ENCODE measurements around the gene SRCIN1. TPM values are rescaled to one million over a fixed set of nuclear protein-coding genes. Genes with fewer than 3 reads are reported as not detected.
"Not testable (repeated sequence)": the region's sequence is repeated elsewhere in the genome, so short reads cannot be mapped to it uniquely, and the experiment has no call there.

Gene SRCIN1
- total and polyA plus RNA-seq, 3 experiments from 2014 or later: 0.04 to 0.50 TPM; not detected in 1

- H3K4me3 Mint-ChIP-seq; H3K9me3 ChIP-seq (ENCODE audit: low read length); H3K4me3 ChIP-seq (ENCODE audit: low read length); H3K36me3 Mint-ChIP-seq; H3K27ac Mint-ChIP-seq; H3K9me3 Mint-ChIP-seq; H3K27me3 ChIP-seq (ENCODE audit: insufficient read depth, low read length, poor library complexity, severe bottlenecking); H3K4me1 ChIP-seq (ENCODE audit: insufficient read depth, low read length); H3K27ac ChIP-seq (ENCODE audit: low read depth, low read length); H3K36me3 ChIP-seq (ENCODE audit: insufficient read depth, low read length); DNase-seq; CTCF ChIA-PET; H3K4me1 Mint-ChIP-seq: not testable (repeated sequence)
- peaks cover 10 to 56% of the 10 kb centered on the region in 2 donors for H3K27me3 Mint-ChIP-seq
- POLR2A ChIA-PET: interaction anchor here (0.7 kb wide), 1 partner anchor 8 kb away, joined by 3 read pairs; no protein-coding TSS in a partner anchor
These were observed 74.0 kb downstream of the SRCIN1 start for GRCh38 chr17:38531761-38532160.

DNA sequence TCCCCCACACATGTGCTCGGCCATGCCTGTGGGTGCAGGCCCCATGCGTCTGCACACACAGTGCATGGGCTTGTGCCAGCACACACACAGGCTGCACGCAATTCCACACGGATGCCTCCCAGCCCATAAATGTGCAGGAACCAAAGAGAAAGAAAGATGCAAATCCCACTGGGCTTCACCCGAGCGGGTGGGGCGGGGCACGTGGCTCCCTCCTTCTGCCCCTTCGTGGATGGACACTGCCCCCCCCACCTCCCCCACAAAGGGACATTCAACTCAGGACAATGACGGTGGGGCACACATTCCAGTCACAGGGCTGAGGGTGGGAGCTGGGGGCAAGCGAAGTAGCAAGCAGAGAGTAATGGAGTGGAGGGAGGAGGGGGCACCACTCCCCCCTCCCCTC lies 74.9 kb downstream of the SRCIN1 start:
- H3K27me3 ChIP-seq (ENCODE audit: insufficient read depth, low read length, poor library complexity, severe bottlenecking); CTCF ChIA-PET; H3K4me3 ChIP-seq (ENCODE audit: low read length); POLR2A ChIA-PET; H3K4me3 Mint-ChIP-seq; H3K36me3 Mint-ChIP-seq; H3K9me3 ChIP-seq (ENCODE audit: low read length); H3K4me1 Mint-ChIP-seq; H3K27ac Mint-ChIP-seq; H3K36me3 ChIP-seq (ENCODE audit: insufficient read depth, low read length); H3K4me1 ChIP-seq (ENCODE audit: insufficient read depth, low read length); H3K9me3 Mint-ChIP-seq; H3K27ac ChIP-seq (ENCODE audit: low read depth, low read length); DNase-seq: not testable (repeated sequence)
- H3K27me3 Mint-ChIP-seq: peaks cover 10 to 51% of the 10 kb centered on the region in 2 donors

GRCh38 chr17:38528141-38528540 lies 77.6 kb downstream of the SRCIN1 start:
- H3K36me3 Mint-ChIP-seq: not testable (repeated sequence)

DNA sequence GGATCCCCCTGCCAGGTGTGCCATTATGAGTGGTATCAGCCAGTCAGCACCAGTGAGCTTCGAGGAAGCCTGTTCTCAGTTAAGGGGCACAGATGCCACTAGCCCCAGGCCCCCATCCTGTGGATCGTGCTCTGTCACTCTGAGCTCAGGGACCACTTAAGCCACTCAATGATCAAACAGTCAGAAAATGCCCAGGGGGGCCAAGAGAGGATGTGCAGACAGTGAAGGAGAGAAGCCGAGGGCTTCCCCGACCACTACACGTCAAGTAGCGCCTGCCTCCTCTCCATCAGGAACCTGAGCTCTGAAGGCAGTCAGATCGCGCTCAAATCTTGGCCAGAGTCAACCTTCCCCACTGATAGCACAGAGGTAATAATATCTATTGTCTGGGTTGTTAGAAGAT lies 79.2 kb downstream of the SRCIN1 start:
- H3K36me3 Mint-ChIP-seq; H3K27ac ChIP-seq (ENCODE audit: low read depth, low read length); H3K4me3 ChIP-seq (ENCODE audit: low read length); CTCF ChIA-PET; DNase-seq; H3K4me1 ChIP-seq (ENCODE audit: insufficient read depth, low read length); H3K36me3 ChIP-seq (ENCODE audit: insufficient read depth, low read length); H3K4me1 Mint-ChIP-seq; H3K9me3 Mint-ChIP-seq; H3K4me3 Mint-ChIP-seq; POLR2A ChIA-PET; H3K27me3 ChIP-seq (ENCODE audit: insufficient read depth, low read length, poor library complexity, severe bottlenecking); H3K9me3 ChIP-seq (ENCODE audit: low read length): not testable (repeated sequence)
- Mint-ChIP-seq H3K27ac (peak overlapping the region in 1 of 8 donors; percentile 76), H3K27me3 (peaks cover 5 to 41% of the 10 kb centered on the region in 2 donors)

More at GRCh38 chr17:38528141-38528540, 77.6 kb downstream of the SRCIN1 start:
- POLR2A ChIA-PET; H3K9me3 ChIP-seq (ENCODE audit: low read length); H3K9me3 Mint-ChIP-seq; DNase-seq; H3K4me3 ChIP-seq (ENCODE audit: low read length); H3K4me1 ChIP-seq (ENCODE audit: insufficient read depth, low read length); H3K4me1 Mint-ChIP-seq; H3K36me3 ChIP-seq (ENCODE audit: insufficient read depth, low read length); CTCF ChIA-PET; H3K27me3 ChIP-seq (ENCODE audit: insufficient read depth, low read length, poor library complexity, severe bottlenecking); H3K4me3 Mint-ChIP-seq; H3K27ac Mint-ChIP-seq; H3K27ac ChIP-seq (ENCODE audit: low read depth, low read length): not testable (repeated sequence)
- H3K27me3 Mint-ChIP-seq: peaks cover 5 to 49% of the 10 kb centered on the region in 2 donors

DNA sequence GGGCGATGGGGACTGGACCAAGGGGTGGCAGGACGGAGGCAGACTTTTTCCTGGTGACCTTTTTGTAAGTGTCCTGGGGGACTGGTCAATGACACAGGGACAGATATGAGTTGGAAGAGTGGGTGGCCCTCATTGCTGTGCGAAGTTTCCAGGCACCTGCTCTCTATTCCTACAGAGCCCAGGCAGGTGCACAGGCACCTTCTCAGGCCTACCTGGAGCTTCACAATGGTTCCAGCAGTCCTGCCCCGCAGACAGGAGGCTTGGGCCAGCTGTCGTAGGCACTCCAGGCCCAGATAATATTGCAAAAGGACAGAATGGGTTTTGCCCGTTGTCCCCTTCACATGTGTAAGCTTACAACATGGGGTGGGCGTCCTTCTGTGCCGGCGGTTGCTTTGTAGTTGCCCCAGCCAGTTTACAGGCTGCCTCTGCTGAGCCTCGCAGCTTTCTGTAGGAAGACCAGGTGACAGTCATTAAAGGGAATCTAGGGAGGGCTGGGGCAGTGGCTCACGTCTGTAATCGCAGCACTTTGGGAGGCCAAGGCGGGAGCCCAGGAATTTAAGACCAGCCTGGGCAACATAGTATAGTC lies 93.2 kb downstream of the SRCIN1 start:
- CTCF ChIA-PET: no interaction called here
- no peaks in the 10 kb centered on the region for H3K36me3 ChIP-seq (ENCODE audit: insufficient read depth, low read length)
- peaks cover 39 to 49% of the 10 kb centered on the region in 2 donors for H3K27me3 Mint-ChIP-seq
- no peak overlapping the region for H3K27ac Mint-ChIP-seq
- H3K4me1 Mint-ChIP-seq: peaks cover 5 to 19% (median 9%) of the 10 kb centered on the region in 3 donors
- H3K4me3 ChIP-seq (ENCODE audit: low read length): no peak overlapping the region
- H3K4me3 Mint-ChIP-seq: no peak overlapping the region
- H3K36me3 Mint-ChIP-seq: no peaks in the 10 kb centered on the region
- H3K9me3 Mint-ChIP-seq: no peaks in the 10 kb centered on the region
- peaks cover 11% of the 10 kb centered on the region for H3K27me3 ChIP-seq (ENCODE audit: insufficient read depth, low read length, poor library complexity, severe bottlenecking)
- no peak for DNase-seq
- no peak overlapping the region for H3K27ac ChIP-seq (ENCODE audit: low read depth, low read length)
- POLR2A ChIA-PET: no interaction called here
- no peaks in the 10 kb centered on the region for H3K4me1 ChIP-seq (ENCODE audit: insufficient read depth, low read length)
- no peaks in the 10 kb centered on the region for H3K9me3 ChIP-seq (ENCODE audit: low read length)

DNA sequence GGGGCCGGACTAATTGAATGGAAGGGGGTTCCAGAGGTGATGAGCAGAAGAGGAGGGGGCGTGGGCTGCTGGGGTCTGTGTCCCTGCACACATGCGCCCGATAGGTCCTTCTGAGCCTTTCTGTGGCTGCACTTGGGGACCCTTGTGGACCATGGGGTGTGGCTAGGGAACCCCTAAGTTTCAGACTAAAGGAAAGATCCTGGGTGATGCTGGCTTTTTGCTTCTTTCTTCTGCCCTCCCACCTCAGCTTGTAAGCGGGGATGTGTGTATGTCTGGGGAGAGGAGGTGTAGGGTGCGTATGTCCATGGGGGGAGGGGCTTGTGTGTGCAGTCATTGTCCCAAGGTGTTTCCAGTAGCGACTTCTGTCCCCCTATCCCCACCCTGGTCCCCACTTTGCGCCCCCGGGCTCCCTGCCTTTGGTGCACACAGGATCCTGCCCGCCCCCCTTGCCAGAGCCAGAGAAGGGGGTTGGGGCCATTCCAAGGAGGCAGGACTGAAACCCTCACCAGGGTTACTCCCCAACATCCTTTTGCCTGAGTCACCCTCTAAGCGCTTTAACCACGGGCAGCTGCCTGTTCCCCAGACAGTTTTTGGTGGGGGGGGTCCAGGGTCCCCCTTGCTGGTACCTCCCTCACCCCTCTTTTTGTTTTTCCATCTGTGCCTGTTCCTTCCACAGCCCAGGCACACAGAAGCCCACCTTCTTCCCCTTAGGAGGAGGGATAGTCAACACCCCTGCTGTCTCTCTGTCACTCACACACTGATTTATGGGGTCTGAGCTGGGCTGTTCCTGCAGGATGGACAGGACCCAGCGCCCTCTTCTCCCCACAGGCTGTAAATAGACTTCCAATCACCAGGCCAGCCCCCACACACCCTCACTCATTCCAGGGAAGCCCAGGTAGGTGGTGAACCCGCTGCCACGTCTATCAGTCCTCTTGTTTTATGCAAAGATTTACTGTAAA lies 94.3 kb downstream of the SRCIN1 start:
- H3K36me3 ChIP-seq (ENCODE audit: insufficient read depth, low read length): no peaks in the 10 kb centered on the region
- ChIA-PET POLR2A (no interaction called here), CTCF (no interaction called here)
- H3K4me3 ChIP-seq (ENCODE audit: low read length): no peak overlapping the region
- Mint-ChIP-seq H3K27me3 (peaks cover 39 to 54% of the 10 kb centered on the region in 2 donors), H3K27ac (no peak overlapping the region), H3K4me1 (peaks cover 5 to 19% (median 9%) of the 10 kb centered on the region in 3 donors), H3K9me3 (no peaks in the 10 kb centered on the region), H3K4me3 (peak overlapping the region in 5 of 7 donors; percentile 29 to 57 (median 46)), H3K36me3 (no peaks in the 10 kb centered on the region)
- peaks cover 11% of the 10 kb centered on the region for H3K27me3 ChIP-seq (ENCODE audit: insufficient read depth, low read length, poor library complexity, severe bottlenecking)
- no peaks in the 10 kb centered on the region for H3K4me1 ChIP-seq (ENCODE audit: insufficient read depth, low read length)
- DNase-seq: no peak
- no peak overlapping the region for H3K27ac ChIP-seq (ENCODE audit: low read depth, low read length)
- H3K9me3 ChIP-seq (ENCODE audit: low read length): no peaks in the 10 kb centered on the region

GRCh38 chr17:38510421-38511149 lies 95.2 kb downstream of the SRCIN1 start:
- no peak overlapping the region for H3K4me3 ChIP-seq (ENCODE audit: low read length)

More at GRCh38 chr17:38510421-38511149, 95.2 kb downstream of the SRCIN1 start:
- H3K4me3 Mint-ChIP-seq: peak overlapping the region in 4 of 7 donors; percentile 29 to 57 (median 46)
- H3K9me3 Mint-ChIP-seq: no peaks in the 10 kb centered on the region
- H3K27me3 ChIP-seq (ENCODE audit: insufficient read depth, low read length, poor library complexity, severe bottlenecking): peaks cover 11% of the 10 kb centered on the region
- no peaks in the 10 kb centered on the region for H3K4me1 ChIP-seq (ENCODE audit: insufficient read depth, low read length)
- no peaks in the 10 kb centered on the region for H3K9me3 ChIP-seq (ENCODE audit: low read length)
- peaks cover 5 to 19% (median 9%) of the 10 kb centered on the region in 3 donors for H3K4me1 Mint-ChIP-seq
- H3K36me3 ChIP-seq (ENCODE audit: insufficient read depth, low read length): no peaks in the 10 kb centered on the region
- H3K36me3 Mint-ChIP-seq: no peaks in the 10 kb centered on the region
- DNase-seq: no peak
- no peak overlapping the region for H3K27ac Mint-ChIP-seq
- no peak overlapping the region for H3K27ac ChIP-seq (ENCODE audit: low read depth, low read length)
- peaks cover 41 to 54% of the 10 kb centered on the region in 2 donors for H3K27me3 Mint-ChIP-seq
- CTCF ChIA-PET: no interaction called here
- POLR2A ChIA-PET: no interaction called here
